GM06990 (cell line): Measurements from ENCODE around the gene XG.
"Not testable (repeated sequence)": the region's sequence is repeated elsewhere in the genome, so short reads cannot be mapped to it uniquely, and the experiment has no call there.

Experiments used
- DNase-seq: peaks from one replicate; pipeline ENCODE4 v3.0.0-alpha.2; 2011; ENCODE audit not compliant: insufficient read length; ENCODE audit errors: extremely low read depth
- H3K27me3 ChIP-seq: replicated peaks from 2 replicates; pipeline ENCODE4 v1.6.0; 2011; ENCODE audit warnings: low read length; ENCODE audit not compliant: control insufficient read depth, insufficient read depth
- H3K36me3 ChIP-seq: 2 replicates; pipeline ENCODE4 v1.5.1; 2011; ENCODE audit warnings: low read length; ENCODE audit not compliant: control insufficient read depth, insufficient read depth
- H3K4me3 ChIP-seq: replicated peaks from 2 replicates; pipeline ENCODE4 v1.5.1; 2011; ENCODE audit warnings: low read depth, mild to moderate bottlenecking, control low read depth, low read length
- TF ChIP-seq, protein P1 (sequence below): IDR thresholded peaks from 2 replicates; pipeline ENCODE4 v1.5.1; 2011; ENCODE audit warnings: low read length, control low read depth, mild to moderate bottlenecking, inconsistent platforms; ENCODE audit not compliant: insufficient read depth, poor library complexity, severe bottlenecking

XG gene

DNA sequence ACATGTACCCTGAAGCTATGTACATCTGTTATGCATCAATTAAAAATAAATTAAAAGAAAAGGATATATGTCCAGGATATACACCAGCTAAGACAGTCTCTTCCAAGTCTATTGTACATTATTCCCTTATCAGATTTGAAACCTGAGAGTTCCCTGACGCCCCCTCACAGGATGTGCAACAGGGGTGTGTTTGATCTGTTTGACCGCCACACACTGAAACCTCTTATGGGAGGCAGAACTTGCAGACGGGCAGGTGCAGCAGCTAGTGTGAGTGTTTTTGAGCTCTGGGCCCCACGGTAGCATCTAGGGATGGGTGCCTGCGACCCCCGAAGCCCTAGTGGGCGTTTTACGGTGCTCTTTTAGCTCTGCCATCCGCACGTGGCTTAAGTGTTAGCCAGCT, 4.7 kb downstream of the XG start:
- TF ChIP-seq, protein P1, sequence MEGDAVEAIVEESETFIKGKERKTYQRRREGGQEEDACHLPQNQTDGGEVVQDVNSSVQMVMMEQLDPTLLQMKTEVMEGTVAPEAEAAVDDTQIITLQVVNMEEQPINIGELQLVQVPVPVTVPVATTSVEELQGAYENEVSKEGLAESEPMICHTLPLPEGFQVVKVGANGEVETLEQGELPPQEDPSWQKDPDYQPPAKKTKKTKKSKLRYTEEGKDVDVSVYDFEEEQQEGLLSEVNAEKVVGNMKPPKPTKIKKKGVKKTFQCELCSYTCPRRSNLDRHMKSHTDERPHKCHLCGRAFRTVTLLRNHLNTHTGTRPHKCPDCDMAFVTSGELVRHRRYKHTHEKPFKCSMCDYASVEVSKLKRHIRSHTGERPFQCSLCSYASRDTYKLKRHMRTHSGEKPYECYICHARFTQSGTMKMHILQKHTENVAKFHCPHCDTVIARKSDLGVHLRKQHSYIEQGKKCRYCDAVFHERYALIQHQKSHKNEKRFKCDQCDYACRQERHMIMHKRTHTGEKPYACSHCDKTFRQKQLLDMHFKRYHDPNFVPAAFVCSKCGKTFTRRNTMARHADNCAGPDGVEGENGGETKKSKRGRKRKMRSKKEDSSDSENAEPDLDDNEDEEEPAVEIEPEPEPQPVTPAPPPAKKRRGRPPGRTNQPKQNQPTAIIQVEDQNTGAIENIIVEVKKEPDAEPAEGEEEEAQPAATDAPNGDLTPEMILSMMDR: no peak
- DNase-seq: no peak
- H3K4me3 ChIP-seq: no peak overlapping the region
- H3K36me3 ChIP-seq: no peaks in the 10 kb centered on the region
- no peaks in the 10 kb centered on the region for H3K27me3 ChIP-seq

GRCh38 chrX:2761246-2761645, 9.4 kb downstream of the XG start:
- Histone ChIP-seq H3K4me3 (no peak overlapping the region), H3K27me3 (no peaks in the 10 kb centered on the region), H3K36me3 (no peaks in the 10 kb centered on the region)
- DNase-seq: no peak
- TF ChIP-seq, protein P1: no peak

DNA sequence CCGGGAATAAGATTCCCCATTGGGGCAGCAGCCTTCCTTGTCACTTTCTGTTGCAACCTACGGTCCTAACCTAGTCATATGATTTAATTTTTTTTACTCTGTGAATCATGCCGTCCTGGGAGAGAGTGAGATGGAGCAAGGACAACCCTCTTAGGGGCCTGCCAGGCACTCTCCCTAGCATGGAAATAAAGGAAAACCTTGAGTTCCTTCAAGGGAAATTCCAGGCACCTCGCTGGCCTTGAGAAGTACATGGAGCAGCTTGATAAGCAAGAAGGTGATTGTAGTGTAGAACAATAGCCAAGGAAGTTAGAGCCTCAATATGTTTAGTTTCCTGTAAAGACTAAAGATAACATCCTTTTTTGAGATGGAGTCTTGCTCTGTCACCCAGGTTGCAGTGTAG, 10.8 kb downstream of the XG start:
- not testable (repeated sequence) for DNase-seq, H3K4me3 ChIP-seq, H3K36me3 ChIP-seq, H3K27me3 ChIP-seq

DNA sequence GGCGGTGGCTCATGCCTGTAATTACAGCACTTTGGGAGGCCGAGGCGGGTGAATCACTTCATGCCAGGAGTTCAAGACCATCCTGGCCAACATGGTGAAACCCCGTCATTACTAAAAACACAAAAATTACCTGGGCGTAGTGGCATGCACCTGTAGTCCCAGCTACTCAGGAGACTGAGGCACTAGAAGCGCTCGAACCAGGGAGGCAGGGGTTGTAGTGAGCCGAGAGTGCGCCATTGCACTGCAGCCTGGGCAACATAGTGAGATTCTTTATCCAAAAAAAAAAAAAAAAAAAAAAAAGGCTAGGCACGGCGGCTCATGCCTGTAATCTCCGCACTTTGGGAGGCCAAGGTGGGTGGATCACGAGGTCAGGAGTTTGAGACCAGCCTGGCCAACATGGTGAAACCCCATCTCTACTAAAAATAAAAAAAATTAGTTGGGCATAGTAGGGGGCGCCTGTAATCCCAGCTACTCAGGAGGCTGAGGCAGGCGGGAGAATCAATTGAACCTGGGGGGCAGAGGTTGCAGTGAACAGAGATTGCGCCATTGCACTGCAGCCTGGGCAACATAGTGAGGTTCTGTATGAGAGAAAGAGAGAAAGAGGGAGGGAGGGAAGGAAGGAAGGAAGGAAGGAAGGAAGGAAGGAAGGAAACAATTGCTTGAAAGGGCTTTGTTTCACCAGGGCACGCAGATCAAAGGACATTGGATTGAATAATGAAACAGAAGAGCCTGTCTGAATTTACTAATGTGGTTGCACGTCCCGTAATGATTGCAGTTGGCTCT, 13.1 kb downstream of the XG start:
- not testable (repeated sequence) for H3K36me3 ChIP-seq, H3K27me3 ChIP-seq, H3K4me3 ChIP-seq, DNase-seq

DNA sequence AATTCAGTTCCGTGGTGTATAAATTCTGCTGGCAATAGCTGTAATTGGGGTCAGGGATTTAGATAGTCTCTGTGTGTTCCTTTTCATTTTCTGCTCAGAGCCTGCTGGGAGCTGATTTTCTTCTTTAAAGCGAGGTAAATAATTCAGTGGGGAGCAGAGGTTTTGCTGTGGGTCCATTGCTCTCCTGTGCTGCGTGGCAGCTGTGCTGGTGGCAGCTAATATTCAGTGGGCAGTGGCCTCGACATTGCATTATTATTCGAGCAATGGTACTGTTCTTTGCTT, 13.7 kb downstream of the XG start:
- Histone ChIP-seq H3K27me3 (no peaks in the 10 kb centered on the region), H3K36me3 (no peaks in the 10 kb centered on the region), H3K4me3 (no peak overlapping the region)
- DNase-seq: no peak
- TF ChIP-seq, protein P1: no peak

DNA sequence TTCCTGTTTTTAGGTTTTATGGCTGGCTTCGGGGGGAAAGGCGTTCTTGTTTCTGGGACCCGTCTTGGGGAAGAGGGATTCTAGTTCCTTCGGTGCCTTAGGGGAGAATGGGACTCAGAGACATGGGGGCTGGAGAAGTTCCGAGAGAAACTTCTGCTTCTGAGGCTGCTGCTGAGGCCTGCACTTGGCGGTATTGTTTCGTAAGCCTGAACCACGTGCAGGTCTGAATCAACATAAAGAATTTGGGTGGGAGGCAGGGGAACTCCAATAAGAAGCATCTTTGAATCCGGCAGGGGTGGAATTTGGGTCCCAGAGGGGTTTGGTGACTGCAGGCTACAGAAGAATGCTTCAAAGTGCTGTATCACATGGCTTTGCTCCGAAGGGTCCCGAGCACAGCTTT, 15.1 kb downstream of the XG start:
- TF ChIP-seq, protein P1: no peak
- Histone ChIP-seq H3K4me3 (no peak overlapping the region), H3K27me3 (no peaks in the 10 kb centered on the region), H3K36me3 (no peaks in the 10 kb centered on the region)
- no peak for DNase-seq
